GM19324 (cell line): ENCODE results near the gene PPL.

Source experiments
- ATAC-seq: cut with Tn5 transposase; IDR thresholded peaks from one replicate; pipeline ENCODE4 v1.9.1; 2021; ENCODE audit warnings: mild to moderate bottlenecking, moderate library complexity; ENCODE audit not compliant: unreplicated experiment, low FRiP score

Gene PPL

DNA sequence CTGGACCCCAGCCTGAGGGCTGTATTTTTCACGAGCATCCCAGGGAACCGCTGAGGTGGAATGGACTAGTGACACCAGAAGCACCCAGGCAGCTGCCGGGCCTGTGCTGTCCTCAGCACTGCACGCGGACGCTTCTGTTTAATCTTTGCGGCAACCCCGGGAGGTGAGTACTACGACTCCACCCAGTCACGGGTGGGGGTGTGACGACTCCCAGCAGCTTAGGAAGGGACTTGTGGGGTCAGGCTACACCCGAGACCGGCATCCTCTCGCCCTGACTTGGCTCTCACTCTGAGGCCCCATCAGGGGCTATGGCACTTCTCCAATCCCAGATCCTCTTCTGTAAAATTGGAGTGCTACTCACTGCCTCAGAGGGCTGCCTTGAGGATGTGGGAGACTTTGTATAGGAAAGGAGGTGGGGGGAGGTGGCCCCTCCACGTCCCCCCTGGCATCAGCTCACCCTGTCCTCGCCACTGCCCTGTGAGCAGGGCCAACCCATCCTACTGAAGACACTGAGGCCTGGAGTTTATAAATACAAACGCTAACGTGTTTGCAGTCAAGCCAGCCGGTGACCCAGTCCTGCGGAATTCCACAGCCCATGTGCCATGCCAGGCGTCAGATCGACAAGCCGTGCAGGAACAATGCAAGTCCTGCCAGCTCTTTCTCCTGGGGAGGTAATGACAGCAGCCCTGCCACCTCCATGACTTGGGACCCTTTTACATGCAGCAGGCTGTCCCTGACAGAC lies 44.4 kb downstream of the PPL start:
- ATAC-seq, result no peak

DNA sequence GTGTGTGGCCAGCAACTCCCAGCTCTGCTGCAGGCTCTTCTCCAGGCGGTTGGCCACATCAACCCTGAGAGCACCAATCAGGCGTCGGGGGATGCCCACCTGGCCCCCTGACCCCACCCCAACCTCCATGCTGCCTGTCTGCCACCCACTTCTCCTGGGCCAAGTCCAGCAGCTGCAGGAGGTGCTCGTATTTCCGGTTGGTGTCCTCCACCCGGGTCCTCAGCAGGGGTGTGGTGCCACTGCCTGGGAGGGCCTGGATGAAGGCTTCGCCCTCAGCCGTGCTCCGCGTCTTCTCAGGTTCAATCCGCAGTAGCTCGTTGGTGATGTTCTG lies 45.1 kb downstream of the PPL start:
- no peak for ATAC-seq

DNA sequence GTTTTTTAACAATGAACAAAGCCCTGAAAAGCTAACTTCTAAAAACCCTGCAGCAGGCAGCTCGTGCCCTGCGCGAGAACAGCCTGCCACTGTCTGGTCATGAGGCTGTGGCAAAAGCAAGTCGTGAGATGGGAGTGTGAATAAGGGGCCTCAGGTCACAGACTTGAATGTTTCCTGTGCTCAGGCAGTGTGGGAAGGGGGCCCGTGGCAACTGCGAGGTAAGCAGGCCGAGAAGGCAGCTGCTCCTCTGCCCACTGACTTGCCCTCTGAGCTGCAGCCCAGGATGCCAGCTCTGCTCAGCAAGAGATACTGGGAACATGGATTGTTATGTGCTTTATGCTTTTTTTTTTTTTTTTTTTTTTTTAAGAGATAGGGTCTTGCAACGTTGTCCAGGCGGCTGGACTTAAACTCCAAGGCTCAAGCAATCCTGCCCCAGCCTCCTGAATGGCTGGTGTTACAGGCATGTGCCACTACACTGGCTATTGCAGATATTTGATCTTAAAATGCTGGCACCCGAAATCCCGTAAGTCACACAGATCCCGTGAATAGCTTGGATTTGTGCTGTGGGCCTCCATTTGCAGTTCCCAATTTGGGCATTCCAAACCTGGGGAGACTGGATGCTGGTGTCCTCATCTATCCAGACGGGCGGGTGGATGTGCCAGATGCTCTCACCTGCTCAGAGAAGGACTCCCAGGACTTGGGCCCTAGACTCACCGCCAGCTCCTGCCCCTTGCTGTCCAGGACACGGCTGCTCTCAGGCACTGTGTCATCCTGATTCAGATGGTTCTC lies 45.7 kb downstream of the PPL start:
- no peak for ATAC-seq

DNA sequence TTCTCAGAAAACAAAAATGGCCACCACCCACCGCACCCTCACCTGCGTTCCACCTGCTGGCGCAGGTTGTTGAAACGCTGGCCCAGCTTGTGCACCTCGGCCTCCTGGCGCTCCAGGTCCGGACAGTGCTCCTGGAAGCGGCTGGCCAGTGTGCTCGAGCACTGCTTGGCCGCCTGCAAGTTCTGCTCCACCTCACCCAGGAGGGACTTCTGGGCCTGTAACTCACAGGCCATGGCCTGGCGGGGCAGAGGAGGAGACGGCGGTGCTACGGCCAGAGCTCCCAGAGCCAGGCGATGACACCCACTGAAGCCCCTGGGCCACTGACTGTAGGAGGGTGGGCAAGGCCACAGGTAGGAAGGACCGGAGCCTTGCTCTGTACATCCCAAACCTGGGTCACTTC lies 46.3 kb downstream of the PPL start:
- ATAC-seq, result no peak

DNA sequence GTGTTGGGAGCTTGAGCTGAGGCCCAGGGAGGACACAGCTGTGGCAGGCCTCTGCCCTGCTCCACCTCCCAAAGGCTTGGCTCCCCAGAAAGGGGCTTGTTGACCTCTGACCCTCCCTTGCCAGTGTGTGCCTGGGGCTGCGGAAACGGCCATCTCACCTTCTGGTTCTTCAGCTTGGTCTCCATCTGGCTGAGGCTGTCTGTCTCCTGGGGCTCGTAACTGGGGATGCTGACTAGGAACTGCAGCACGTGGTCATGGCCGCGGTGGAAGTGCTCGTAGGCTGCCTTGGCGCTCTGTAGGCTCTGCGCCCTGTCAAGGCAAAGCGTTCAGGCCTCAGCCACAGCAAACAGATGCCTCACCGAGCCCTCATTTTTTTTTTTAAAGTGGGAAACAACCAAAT lies 46.9 kb downstream of the PPL start:
- no peak for ATAC-seq

DNA sequence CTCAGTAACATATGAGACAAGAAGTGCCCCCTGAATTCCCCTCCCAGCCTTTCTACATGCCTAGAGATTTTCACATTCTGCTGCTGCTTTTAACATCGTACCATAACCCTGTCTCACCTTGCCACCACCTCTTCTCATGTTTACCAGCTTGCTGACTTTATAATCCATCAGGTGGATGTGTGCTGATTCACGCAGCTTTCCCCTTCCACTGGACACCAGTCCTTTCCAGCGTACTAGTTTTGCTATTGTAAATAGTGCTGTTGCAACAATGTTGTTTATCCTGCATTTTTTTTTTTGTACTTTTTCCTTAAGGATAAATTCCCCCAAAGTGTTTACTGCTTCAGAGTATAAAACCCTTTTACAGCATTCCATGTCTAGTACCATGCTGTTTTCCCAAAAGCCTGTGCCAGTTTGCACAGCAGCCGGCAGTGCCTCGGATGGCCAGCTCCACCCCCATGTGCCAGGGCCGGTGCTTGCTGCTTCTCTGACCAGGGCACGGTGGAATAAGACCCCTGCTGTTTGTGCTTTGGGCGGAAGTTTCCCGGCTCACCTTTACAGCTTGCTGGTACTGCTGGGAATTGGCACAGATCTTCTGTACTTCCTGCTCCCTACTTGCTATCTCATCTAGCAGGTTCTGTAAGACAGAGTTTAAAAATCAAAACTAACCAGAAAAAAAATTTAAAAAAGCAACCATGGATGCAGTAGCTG lies 48.4 kb downstream of the PPL start:
- no peak for ATAC-seq

DNA sequence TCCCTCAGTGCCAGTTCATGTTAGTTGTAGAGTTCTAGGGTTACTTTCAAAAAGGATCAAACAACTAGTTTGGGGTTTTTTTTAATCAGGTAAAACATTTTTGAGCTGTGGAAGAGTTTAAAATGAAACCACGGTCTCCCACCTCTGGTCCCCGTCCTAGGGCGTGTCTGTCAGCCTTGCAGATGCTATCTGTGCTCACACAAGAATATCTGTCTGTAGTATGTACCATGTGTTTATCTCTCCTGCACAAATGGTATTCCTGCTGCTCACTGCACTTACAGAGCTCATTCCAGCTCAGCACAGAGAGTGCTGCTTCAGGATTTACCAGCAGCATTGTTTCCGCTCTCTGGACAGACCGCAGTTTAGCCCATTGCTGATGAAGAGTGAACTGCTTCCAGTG lies 50.8 kb downstream of the PPL start:
- ATAC-seq, result no peak

DNA sequence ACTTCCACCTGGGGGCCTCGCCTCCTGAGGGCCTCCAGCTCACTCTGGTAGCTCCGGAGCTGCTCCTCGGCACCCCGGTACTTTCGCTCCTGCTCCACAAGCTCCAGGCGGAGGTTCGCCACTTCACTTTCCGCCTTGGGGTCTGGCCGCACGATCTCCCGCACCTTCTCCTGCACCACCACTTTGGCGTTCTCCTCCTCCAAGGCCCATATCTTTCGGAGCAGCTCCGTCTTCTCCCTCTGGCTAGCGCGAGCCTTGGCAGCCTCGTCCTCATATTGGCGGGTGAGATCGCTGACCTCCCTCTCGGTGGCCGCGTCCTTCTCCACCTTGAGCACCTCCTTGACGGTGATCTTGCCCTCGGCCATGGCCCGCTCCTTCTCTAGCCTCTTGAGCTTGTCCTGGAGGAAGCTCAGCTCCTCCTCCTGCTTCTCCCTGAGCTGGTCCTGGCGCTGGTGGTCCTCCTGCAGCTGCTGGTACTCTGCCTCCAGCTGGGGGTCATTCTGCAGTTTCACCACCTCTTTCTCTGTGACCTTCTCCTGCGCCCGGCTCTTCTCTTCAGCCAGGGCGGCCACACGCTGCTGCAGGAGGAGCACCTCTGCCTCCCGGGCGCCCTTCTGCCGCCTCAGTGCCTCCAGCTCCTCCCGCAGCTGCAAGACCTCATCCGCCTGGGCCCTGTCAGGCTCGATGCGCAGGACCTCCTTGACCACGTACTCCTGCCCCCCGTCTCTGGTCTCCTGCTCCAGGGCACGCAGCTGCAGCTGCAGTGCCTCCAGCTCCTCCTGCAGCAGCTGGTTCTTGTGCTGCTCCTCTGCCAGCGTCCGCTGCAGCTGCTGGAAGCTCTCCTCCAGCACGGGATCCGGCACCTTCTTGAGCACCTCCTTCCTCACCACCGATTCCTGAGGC lies 51.7 kb downstream of the PPL start:
- no peak for ATAC-seq

DNA sequence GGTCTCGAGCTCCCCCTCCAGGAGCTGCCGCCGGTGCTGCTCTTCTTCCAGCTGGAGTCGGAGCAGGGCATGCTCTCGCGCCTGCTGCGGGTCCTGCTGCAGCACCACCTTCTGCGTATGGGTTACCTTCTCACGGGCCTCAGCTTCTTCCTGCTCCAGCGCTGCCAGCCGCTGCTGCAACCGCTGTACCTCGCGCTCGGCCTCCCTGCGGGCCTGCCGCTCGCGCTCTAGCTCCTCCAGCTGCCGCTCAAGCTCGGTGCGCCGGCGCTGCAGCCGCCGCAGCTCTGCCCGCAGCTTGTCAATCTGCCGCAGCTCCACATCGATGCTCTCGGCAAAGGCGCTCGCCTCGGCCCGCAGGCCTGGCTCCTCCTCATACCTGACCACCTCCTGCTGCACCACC lies 52.7 kb downstream of the PPL start:
- no peak for ATAC-seq

DNA sequence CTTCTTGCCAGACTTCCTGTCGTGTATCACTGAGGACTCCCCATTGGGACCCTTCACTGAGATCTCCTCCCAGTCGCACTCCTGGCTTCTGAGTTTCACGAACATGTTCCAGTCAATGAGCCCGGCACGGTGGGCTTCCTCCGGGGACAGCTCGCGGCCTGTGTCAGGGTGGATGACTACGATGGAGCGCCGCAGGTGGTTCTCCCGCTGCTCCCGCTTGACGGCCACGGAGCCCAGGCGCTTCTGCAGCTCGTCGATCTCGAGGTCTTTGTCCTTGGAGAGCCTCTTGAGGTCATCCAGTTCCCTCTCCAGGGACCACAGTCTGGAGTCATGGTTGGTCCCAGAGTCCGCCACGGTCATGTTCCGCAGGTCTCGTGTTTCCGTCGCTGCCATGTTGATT lies 53.4 kb downstream of the PPL start:
- ATAC-seq, result no peak

DNA sequence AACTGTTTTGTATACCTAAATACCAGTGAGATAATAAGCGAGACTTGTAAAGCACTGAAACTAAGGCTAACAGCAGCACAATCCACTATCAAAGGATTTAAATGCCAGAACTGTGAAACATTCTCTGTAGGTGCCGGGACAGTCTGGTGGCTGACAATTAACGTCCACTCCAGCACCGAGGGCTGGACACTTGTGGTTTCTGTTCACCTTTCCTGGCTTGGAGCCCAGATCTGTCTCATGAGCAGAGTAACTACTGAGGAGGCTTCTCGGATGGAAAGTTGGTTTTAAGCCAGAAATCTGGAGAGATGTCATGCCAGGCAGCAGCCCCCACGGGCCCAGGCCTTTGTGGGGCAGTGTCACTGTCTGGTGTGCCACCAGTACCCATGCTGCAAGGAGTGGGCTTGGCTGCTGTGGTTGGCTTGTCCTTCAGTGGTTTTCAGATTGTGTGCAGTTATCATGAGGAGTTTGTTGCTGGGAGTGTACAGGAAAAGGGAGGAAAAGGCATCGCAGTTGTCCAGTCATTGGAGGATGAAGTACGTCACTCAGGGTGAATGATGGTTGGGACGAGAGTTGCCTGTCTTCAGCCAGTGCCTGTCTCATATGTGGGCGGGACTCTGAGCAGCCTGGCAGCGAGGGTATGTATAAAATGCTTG lies 54.2 kb downstream of the PPL start:
- no peak for ATAC-seq

DNA sequence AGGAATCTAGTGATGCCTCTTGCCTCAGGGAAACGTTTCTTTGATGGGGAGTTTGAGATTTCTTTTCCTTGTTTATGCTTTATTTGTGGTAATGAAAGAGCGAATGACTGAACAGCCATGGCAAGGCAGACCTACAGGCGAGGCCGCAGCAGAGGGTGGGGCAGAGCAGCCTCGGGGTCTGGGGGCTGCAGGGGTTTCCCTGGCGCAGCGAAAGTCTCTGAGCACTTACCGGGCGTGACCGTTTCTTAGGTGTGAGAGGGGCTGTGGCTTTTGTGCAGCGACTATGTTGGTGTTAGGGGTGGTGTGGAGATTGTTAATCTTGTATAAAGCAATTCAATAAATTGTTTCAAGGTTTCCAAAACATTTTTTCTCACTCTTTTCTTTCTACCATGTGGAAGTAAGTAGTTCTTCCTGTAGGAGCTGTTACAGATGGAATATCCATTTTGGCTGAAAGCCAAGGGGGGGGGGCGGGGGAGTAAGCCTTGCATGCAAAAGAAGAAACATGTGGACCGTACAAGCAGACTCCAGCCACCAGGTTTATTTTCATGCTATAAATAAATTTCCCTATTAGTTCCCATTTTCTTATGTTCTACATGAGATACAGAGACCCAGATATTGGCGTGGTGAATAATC lies 54.8 kb downstream of the PPL start:
- ATAC-seq, result no peak

DNA sequence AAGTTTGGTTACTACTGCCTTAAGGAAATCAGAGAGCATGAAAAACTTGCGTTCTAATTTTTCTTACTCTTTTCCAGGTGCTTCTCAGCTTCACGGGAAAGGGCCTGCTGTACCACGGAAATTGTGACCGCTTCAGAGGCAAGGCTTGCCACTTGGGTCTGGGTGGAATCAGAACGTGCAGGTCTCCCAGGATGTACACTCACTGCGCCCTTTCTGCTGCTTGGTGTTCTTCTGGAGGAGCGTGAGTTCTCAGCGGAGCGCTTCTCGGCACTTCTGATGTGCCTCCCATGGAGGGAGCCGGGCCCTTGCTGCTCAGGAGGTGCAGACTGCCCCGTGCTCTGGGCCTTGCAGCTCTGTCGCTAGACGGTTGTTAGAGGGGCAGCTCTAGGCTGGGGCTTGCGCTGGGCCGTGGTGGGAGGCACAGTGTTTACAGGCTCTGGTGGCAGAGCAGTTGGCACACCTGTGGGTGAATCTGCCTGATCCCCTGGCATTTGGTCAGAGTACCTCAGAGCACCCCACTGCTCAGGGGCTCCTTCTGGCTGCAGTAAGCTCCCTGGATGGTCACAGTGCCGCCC lies 56.9 kb downstream of the PPL start:
- ATAC-seq, result no peak

DNA sequence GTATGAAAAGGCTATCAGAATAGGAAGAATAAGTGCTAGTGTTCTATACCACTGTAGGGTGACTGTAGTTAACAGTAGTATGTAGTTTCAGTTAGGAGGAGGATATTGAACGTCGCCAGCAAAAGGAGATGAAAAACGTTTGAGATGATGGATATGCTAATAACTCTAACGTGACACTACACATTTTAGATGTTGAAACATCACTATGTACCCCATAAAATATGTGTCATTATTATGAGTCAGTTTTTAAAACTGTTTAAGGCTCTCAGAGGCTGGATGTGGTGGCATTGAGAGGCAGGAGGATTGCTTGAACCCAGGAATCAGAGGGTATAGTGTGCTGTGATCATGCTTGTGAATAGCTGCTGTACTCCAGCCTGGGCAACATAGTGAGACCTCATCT lies 57.9 kb downstream of the PPL start:
- ATAC-seq, result no peak

DNA sequence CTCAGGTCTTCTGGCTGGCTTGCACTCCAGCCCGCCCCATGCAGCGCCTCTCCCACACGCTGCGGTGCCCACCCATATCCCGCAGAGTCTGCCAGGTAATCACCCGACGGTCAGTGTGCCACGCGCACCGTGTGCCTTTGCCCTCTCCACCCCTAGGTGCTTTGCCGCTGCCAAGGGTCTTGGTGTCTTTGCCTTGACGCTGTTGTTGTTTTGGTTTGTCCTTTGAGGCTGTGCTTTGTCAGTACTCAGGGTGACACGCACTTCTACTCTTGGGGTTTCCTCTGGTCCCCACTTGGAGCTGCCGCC lies 59.6 kb downstream of the PPL start:
- ATAC-seq, result no peak

DNA sequence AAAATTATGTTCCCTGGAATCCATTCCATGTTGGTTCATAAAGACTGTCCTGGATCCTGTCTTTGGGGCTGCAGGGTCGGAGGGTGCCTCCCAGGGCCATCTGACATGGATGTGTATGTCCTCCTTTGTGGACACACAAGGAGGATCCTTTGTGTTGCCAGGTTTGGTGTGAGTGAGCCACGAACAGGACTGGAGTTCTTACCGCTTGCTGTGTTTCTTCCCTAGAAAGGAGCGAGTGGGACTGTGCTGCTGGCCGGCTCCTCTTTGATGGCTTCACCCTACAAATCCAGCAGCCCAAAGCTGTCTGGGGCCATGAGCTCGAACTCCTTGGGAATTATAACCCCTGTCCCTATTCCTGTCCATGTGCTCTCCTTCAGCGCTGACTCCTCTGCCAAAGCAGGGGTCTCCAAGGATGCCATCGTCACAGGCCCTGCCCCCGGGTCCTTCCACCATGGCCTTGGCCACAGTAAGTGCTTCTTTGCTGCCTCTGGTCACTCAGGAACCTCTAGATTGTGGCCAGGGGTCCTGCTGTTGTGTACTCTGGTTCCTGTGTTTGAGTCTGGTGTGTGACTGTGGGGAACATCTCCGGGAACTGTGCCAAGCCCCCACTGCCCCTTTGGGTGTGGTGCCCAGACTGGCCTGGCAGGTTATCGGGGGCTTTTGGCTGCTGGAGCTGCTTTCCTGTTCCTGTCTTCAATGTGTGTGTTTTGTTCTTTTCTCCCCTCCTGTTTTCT lies 60.1 kb downstream of the PPL start:
- ATAC-seq, result no peak

DNA sequence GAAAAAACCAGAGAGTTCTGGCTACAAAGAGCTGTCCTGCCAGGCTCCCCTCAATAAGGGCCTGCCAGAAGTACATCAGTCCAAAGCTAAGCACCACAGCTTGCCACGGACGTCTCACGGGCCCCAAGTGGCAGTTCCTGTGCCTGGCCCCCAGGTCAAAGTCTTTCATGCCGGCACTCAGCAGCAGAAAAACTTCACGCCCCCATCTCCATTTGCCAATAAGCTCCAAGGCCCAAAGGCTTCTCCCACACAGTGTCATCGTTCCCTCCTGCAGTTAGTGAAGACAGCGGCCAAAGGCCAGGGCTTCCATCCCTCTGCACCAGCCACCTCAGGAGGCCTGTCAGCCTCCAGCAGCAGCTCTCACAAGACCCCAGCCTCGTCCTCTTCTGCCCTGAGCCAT lies 62.3 kb downstream of the PPL start:
- no peak for ATAC-seq

DNA sequence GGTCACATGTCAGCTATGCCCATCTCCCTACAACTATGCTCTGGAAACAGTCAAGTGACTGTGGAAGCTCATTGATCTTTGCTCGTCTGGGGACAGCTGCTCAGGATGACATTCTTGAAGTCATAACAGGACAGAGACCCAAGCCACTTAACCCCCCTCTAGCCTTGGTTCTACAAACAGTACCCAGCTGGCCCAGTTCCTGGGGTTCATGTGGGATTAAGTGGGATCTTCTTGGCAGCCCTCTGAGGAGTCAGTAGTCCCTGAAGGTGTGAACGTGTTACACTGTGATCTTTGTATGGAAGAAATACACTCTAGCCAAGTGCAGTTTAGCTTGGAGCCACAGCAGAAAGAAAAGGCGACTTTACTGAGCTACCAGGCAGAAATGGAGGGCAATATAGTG lies 63.9 kb downstream of the PPL start:
- ATAC-seq, result no peak

DNA sequence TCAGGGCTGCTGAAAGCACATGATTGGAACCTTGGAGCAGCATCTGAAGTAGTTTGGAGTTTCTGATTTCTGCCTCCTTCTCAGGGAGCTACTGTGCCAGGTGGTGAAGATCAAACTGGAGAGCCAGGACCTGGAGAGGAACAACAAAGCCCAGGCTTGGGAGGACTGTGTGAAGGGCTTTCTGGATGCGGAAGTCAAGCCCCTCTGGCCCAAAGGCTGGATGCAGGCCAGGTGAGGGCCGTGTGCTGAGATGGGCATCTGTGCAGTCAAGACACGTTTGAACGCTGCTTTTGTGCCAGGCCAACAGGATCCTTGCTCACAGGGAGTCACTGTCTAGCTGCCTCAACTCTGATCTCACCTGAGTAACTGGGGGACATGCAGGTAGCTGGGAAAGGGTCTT lies 65.9 kb downstream of the PPL start:
- no peak for ATAC-seq
